GM19455 (cell line): Measurements from ENCODE around the gene SMCR8.
"Not testable (repeated sequence)": the region's sequence is repeated elsewhere in the genome, so short reads cannot be mapped to it uniquely, and the experiment has no call there.

ENCODE experiments used
- ATAC-seq: cut with Tn5 transposase; IDR thresholded peaks from one replicate; pipeline ENCODE4 v1.9.1; 2021; ENCODE audit not compliant: unreplicated experiment

The SMCR8 gene

GRCh38 chr17:18318117-18318516 is 3.0 kb downstream of the SMCR8 start:
- ATAC-seq: no peak

DNA sequence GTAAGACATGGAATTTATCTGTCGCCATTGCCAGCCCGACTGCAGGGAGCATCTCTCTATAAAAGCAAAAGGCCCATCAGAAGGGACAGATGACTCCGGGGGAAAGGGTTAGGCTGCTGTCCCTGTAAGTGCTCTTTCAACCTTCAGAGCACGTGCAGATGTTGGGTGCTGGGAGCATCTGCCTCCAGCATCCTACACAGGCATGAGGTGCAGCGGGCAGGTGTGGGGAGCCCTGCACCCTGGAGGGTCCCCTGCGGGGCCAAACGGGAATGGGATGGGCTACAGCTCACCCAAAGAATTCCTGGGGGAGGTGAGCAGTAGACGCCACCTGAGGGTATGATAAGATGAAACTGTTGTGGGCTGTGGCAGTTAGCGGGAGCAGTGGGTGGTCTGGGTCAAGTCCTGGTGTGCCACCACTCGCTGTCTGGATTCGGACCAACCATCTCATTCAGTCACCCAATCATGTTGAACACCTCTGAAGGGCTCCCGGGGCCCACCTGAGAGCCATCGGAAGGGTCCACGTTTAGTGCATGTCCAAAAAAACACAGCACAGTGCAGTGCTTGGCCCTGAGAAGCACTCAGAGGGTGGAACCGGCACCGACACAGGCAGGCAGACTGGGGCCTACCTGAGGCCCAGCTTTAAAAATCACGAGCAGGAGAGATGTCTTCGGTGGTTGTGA is 3.8 kb downstream of the SMCR8 start:
- ATAC-seq: no peak

- ATAC-seq: no peak
These were observed 4.6 kb downstream of the SMCR8 start for GRCh38 chr17:18319604-18320256.

GRCh38 chr17:18320301-18320700 is 5.2 kb downstream of the SMCR8 start:
- ATAC-seq: no peak

- no peak for ATAC-seq
These were observed 6.2 kb downstream of the SMCR8 start for GRCh38 chr17:18321309-18321708.

GRCh38 chr17:18322522-18322921 is 7.4 kb downstream of the SMCR8 start:
- no peak for ATAC-seq

DNA sequence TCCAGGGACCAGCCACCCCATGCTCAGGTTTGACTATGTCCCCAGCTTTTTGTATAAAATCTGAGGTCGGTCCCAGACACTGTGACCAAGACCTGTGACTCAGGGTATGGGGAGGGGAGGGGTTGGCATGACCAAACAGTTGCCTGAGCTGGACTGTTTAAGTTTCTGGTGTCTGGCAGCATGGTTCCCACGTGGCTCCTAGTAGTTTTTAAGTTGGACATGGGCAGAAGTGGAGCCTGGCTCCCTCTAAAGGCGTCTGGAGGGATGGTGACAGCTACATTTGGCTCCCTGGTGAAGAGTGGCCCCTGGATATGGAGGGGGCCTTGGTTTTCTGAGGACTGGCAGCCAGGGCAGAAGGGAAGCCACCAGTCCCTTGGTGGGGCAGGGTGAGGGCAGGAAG is 7.9 kb downstream of the SMCR8 start:
- no peak for ATAC-seq

- ATAC-seq: no peak
These were observed 8.5 kb downstream of the SMCR8 start for GRCh38 chr17:18323507-18324139.

GRCh38 chr17:18324140-18325050 is 9.3 kb downstream of the SMCR8 start:
- no peak for ATAC-seq

DNA sequence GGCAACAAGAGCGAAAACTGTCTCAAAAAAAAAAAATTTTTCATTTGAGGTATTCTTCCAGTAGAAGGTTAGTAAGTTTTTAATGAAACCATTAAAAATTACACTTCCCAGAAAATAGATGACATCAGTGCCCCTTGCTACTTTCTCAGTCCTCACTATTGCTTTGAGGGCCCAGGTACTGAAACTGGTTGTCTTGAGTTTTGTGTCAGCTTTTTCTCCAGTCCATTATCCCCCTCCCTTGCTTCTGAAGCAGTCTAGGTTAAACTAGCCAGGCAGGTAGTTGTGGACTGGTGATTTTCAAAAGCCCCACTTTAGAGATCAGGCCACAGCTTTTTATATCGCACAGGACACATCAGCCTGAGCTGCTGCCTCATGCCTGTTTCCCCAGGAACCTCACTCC is 10.9 kb downstream of the SMCR8 start:
- ATAC-seq: no peak

- no peak for ATAC-seq
These were observed 11.5 kb downstream of the SMCR8 start for GRCh38 chr17:18326572-18326971.

DNA sequence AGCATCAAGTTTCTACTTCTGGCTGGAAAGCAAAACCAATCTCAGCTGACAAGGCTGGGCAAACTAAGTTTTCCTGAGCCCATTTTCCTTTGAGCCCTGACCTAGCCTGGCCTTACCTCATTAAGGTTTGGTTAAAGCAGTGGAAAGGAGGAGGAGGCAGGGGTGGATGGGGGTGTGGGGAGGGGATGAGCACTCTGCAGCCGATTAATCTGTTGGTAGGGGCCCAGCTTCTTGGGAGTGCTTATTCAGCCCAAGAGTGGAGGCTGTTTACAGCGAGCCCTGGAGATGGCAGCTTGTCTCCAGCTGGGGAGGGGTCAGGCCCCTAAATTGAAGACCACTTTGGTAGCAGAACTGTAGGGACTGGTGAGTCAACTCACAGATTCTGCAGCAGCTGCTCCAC is 12.0 kb downstream of the SMCR8 start:
- ATAC-seq: no peak

DNA sequence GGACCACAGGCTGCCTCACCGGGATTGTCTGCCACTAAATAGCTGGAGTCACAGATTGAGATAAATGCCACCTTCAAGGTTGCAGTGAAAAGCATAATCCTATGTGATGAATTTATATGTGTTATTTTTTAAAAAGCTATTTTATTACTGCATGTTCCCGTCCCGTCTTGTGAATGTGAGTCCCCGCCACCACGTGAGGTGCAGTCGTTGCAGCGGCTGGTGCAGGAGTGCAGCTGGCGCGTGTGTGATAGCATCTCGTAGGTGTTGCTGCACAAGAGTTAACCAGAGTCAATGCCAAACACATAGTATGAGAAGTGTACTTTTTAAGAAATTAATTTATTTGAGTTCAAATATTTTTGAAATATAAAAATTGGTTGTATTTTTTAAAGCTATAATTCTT is 12.5 kb downstream of the SMCR8 start:
- no peak for ATAC-seq

DNA sequence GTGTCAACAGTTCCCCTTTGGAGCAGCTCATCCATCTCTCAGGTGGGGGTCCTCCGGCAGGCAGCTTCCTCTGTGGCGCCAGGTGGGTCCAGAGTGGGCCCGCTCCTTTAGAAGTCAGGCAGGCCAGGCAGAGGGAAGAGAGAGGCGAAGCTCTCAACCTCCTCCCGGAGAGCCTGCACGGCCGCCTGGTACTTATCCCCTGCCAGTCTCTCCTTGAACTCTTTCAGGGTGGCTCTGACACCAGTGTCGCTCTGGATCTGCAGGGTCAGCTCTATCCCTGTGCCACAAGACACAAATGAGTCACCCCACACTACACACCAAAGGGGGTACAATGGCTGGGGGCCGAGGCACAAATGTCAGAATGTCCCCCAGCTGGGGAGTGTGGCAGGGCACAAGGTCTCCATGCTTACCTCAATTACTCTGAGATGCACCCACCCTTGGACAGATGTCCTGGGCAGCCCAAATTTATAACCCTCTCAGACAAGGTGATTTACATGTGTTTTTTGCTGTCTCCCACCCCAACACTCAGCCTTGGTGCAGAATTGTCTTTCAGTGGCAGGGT is 13.6 kb downstream of the SMCR8 start:
- ATAC-seq: no peak

DNA sequence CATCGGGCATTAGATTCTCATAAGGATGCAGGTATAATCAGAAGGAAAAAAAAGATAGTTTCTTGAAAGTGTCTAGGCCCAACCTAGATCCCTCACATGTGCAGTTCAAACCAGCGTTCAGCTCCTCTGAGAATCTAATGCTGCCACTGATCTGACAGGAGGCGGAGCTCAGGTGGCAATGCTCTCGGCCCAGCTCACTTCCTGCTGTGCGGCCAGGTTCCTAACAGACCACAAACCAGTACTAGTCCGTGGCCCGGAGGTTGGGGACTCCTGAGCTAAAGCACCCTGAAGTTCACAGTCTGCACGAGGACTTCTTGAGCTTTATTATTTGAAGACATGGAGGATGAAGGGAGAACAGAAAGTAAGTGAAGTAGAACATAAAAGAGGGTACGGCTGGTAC is 16.8 kb downstream of the SMCR8 start:
- no peak for ATAC-seq

DNA sequence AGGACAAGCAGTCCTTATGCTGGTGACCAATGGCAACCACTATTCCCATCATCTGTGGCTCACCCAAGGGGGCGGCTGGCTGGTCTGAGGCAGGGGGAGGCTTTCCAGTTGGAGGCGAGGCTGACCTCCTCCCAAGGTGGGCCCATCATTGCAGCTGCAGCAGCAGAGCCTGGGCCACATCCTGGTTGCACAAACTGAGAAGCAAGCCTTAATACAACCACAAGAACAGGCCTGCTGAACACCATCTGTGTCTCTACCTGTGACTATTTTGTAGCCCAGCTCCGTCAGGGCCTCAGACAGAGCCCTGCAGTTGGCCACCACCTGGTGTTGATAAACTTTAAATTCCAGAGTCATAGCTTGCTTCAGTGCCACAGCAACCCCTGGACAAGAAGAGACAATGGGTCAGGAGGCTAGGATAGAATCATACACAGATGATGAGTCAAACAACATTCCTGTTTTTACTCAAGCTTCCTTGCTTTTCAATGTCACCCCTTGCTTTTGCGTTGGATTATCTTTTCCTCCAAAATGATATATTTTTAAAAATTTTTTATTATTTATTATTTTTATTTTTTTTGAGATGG is 17.9 kb downstream of the SMCR8 start:
- ATAC-seq: no peak

DNA sequence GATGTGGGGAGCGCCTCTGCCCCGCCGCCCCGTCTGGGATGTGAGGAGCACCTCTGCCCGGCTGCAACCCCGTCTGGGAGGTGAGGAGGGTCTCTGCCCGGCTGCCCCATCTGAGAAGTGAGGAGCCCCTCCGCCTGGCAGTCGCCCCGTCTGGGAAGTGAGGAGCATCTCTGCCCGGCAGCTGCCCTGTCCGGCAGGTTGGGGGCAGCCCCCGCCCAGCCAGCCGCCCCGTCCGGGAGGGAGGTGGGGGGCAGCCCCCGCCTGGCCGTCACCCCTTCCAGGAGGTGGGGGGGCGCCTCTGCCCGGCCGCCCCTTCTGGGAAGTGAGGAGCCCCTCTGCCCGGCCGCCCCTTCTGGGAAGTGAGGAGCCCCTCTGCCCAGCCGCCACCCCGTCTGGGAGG is 23.1 kb downstream of the SMCR8 start:
- ATAC-seq: not testable (repeated sequence)

- no peak for ATAC-seq
These were observed 24.8 kb downstream of the SMCR8 start for GRCh38 chr17:18339933-18340332.

GRCh38 chr17:18344021-18344420 is 28.9 kb downstream of the SMCR8 start:
- no peak for ATAC-seq

DNA sequence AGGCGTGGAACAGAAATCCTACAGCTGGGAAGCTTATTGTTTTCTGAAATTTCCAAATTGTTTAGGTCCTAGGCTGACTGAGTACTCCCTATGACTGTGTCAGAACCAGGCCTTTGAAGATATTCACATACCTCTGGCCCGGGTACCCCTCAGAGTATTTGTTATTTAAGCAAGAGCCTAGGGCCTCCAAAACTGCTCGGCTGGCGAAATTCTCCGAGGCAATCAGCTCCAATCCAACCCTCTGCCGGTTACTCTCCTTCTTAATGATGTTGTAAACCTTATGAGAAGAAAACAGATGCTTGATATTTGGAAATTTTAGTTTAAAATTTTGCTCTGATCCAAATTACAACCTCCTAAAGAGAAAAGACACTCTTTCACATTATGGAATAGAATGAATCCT is 38.4 kb downstream of the SMCR8 start:
- ATAC-seq: no peak

GRCh38 chr17:18356624-18357023 is 41.5 kb downstream of the SMCR8 start:
- no peak for ATAC-seq
